ENCODE data around the gene XPNPEP3.

GRCh38 chr22:40894417-40894816 lies 37.5 kb downstream of the XPNPEP3 start:
- TF ChIP-seq CTCF (IDR thresholded peaks at IDR 0.05) (no peak), POLR2A (IDR thresholded peaks at IDR 0.05) (no peak)
